Kidney capillary endothelial cell (primary cell): ENCODE results near the gene PEX5L.
"Not testable (repeated sequence)": the region's sequence is repeated elsewhere in the genome, so short reads cannot be mapped to it uniquely, and the experiment has no call there.

ENCODE experiments used
- DNase-seq: peaks from one replicate; pipeline ENCODE4 v3.0.0-alpha.2; 2018; ENCODE audit warnings: low spot score

PEX5L gene

DNA sequence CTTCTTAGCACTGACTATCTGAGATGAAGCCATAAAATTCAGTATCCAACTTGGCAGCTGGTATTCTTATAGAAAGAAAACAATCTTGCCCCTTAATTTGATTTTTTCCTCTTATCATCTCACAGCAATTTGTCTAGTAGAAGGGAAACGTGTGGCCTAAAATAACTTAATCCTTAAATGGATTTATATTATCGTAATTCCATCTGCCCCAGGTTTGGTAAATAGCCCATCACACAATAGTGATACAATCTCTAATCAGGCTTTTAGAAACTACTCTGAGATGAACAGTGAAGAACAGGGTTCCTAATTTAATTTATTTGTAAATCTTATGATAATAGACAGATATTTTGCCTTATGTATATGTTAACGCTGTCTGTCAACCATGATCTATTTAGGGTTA, 24.8 kb downstream of the PEX5L start:
- DNase-seq: no peak

DNA sequence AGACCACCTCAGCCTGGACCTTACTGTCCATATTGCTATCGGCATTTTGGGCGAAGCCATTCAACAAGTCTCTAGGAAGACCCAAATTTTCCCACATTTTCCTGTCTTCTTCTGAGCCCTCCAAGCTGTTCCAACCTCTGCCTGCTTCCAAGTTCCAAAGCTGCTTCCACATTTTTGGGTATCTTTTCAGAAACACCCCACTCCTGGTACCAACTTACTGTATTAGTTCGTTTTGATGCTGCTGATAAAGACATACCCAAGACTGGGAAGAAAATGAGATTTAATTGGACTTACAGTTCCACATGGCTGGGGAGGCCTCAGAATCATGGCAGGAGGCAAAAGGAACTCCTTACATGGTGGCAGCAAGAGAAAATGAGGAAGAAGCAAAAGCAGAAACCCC, 28.4 kb downstream of the PEX5L start:
- not testable (repeated sequence) for DNase-seq

DNA sequence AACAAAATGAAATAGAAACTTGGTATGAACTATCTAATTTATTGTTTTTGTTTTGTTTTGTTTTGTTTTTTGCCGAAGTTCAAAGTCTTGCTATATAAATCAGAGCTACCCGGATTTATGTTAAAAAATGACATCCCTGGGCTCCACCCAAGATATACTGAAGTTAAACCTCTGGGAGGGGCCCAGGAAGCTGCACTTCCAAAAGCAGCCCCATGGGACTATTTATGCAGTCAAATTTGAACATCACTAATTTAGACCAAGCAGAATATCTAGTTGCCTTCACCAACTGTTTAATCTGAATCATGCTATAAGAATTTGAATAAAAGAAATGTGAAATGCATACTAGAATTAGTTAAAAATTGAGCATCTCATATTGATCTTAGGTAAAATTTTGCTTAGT, 32.2 kb downstream of the PEX5L start:
- DNase-seq: no peak

DNA sequence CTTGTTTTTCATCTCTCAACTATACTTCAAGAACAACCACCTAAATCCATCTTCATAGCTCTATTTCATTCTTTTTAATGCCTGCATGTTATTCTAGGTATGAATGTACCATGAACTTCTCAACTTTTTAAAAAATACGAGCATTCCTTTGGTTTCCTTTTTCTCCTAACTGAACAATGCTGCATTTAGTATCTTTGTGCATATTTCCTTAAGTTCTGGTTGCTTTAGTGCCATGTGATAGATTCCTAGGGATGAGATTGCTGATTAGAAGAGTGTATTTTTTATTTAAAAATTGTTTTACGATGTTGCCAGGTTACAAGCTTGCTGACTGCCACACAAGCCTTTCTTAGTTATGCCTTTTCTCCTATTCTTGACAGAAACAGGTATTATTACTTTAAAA, 34.7 kb downstream of the PEX5L start:
- no peak for DNase-seq

DNA sequence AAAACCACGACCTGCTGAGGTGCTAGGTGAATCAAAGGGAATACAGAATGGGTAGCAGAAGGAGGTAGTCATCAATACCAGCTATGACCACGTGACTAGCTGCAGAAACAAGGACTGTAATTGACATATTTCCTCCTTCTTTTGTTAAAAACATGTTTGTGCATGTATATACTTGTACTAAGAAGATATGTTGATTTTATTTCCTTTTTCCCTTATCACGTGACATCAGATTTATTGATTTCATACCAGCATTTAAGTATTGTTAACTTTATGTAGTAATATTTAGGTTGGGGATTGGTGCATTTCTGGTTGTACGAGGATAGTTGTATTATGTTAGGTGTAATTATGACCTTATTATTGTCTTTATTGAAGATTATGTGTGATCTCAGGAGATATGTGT, 36.2 kb downstream of the PEX5L start:
- DNase-seq: no peak

DNA sequence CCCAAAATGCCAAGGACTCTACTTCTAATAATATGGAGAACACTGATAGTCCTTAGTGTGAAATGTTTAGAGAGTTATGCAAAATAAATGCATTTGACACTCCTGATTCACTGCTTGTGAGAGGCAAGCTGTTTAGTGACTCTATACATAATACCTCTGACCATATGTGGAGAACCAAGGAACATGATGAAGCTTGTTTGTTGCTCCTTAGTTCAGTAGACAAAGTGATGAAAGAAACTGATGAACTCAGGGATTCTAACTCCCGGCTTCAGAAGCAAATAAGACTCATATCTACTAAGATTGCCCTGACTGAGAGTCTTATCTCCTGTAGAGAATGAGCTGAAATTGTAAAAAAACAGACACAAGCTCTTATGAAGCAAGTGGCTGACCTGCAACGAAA, 41.3 kb downstream of the PEX5L start:
- no peak for DNase-seq

DNA sequence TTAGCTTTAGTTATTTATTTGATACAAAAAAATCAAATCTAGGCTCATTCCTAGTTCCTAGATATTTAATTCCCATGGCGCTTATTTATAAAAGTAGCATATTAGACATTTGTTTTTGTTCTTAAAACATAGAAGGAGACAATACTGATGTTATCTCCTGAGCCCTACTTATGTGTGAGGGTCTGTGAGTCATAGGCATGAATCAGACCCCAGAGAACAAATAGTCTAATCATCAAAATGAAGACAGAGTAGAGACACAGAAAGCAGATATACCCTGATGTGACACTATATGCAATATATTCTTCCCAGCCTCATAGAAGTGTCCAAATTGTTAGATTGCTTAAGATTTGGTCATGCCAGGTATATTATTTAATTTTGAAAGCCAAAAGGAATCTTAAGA, 44.9 kb downstream of the PEX5L start:
- no peak for DNase-seq

DNA sequence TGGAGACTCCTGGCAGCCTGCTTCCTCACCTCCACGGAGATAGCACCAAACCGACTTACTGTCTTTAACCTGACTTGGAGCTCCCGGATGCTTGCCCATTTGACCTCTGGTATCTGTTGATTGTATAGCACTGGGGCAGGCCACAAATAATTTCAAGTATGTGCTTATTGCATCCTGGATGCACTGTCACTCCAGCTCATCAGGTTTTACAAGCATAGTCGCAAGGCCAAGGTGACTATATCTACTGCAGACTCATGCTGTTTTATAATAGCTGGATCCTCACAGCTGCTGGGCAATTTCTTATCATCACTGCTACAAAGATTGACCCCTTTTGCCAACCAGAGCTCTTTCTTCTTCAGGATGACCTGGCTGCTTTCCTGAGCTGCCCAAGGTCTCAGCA, 45.6 kb downstream of the PEX5L start:
- DNase-seq: no peak

DNA sequence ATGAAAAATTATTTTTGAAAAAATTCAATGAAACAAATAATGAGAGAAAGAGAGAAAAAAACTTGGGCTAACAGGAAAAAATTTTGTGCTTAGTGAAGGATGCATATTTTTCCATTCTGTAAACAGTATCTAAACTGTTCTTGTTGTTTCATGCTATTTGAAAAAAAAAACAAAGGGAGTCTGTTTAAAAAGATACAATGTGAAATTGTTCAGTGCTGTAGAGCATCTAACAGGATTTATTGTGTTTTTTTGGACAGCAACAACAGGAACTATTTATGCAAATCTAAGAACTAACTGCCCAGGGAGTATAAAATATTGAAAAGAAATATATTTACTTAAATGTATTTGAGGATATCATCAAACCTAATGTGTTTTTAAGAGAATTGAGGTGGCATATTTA, 55.1 kb downstream of the PEX5L start:
- DNase-seq: no peak

DNA sequence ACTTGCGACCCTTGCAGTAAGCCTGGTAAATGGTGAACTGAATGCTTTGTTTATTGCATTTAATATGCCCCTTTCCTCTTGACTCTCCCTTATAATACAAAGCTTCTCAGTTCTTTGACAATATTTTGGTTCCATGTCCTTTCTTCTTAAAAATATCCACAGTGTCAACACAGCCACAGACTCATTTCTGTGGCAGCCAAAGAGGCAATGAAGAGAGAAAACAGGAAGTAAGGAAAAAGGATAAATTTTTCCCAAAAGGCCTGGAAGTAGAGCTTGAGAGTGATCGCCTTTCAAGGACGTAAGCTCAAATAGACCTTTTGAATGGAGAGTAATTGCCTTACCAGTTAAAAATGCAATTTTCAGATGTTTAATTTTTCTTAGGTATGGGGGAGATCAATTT, 59.4 kb downstream of the PEX5L start:
- no peak for DNase-seq

DNA sequence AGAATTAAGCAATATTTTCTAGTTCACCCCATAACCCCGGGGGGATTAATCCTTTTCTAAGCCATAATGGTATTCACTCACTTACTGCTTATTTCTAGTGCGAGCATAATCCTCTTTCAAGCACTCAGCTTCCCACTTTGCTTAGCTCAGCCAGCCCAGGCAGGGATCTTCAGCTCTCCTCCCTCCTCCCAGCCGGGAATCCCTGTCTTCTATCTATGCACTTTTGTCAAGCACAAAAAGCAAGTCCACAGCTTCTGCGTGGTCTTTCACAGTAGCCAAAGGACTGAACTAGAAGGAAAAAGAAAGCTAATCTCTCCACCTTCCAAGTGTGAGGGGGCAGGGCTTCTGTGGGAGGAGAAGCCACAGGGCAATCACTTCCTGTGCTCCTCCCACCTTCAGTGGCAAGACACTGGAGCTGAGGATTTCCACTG, 62.8 kb downstream of the PEX5L start:
- no peak for DNase-seq

DNA sequence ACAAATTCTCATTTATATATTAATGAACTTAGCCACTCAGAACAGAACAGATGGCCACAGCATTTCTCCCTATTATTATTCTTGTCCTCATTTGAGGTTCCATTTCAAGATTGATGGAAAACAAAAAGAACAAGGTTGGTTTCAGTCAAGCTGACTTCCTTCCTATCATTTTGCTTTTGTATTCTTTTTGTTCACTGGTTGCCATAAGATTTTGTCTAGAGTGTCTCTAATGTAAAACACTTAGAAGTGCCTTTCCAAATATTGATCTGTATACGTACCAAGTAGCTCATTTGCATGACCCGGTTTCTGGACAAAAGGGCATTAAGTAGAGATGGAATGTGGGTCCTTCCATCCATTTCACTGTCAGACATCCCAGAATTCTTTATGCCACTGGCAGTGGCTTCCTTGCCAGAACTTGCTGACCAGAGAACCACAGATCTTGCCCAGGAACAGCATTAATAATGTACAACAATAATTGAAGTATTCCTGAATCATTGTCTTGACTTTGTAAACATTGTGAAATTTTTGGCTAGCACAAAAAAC, 63.8 kb downstream of the PEX5L start:
- DNase-seq: no peak

DNA sequence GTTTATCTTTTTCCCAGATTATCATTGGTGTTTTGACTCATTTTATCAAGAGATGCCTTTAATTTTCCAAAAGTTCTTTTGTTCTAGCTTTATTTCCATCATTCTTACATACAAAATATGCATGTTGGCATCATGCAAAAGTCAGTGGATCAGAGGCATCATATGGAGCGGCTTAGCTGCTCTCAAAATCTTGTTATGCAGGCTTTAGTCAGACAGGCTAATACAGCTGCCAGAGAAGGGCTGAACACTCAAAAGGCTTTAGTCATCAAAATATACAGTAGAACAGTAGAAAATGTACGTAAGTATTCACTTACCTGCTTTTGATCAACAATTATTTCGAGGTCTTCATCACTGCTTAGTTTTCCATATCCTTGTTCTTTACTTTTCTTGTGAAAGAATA, 65.5 kb downstream of the PEX5L start:
- DNase-seq: no peak

DNA sequence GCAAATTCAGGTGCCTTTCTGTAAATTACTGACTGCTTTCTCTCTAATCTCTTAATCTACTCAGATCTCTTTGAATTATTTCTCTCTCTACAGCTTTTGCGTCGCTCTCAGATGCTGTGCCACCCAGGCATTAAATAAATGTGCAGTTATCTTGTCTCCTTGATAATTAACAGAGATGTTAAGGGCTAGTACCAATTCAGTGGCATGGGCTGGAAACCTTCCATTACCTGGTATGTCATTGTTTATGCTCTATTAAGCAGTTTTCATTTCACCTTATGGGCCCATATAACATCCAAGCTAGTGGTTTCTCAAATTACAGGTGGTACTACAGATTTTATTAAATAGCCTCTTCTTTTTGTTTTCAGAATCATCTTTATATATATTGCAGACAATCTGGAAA, 66.0 kb downstream of the PEX5L start:
- DNase-seq: no peak

DNA sequence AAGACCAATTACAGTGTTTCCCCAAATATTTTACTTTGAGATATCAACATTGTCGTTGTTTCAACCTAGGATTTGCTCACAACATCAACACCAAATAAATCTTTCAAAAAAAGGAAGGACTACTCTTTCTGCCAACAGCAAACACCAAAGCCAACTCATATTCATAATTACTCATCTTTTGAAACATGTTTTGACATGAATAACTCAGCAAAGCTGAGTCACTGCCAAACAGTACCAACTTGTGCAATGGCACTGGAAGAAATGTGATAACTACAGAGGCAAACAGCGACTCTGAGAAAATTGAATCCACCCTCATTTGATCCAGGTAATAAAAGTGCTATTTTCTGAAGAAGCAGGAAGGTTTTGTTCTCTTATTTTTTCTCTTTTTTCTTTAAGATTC, 67.2 kb downstream of the PEX5L start:
- no peak for DNase-seq

DNA sequence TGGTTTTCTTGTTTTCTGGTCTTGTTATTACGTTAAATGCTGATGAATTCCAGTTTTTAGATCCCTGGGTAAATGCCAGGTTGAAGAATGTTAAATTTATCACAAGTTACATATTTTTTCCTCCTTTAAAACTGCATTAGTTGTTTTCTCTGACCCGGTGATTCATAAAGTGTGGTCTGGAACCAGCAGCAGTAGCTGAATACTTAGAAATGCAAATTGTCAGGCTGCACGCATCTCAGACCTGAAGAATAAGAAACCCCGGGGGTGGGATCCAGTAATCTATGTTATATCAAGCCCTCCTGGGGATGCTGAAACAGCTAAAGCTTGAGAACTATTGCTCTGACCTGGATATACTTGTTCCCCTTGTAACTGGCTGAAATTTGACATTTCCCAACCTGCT, 69.1 kb downstream of the PEX5L start:
- DNase-seq: no peak

DNA sequence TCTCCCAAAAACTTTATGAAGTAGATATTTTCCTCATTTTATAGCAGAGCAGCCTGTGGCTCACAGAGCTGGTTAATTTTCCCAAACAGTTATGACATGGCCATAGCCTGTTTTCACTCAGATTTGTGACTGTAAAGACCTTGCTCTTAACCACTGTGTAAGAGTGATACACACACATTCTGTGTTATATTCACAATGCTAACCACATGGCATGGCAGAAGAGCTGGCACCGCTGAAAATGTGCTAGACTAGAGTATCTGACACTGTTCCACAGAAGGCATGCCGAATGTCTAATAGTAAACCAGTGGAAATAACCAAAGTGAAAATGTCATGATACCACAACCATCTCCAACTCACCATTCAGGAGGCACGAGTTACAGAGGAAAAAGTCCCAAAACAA, 71.8 kb downstream of the PEX5L start:
- no peak for DNase-seq

DNA sequence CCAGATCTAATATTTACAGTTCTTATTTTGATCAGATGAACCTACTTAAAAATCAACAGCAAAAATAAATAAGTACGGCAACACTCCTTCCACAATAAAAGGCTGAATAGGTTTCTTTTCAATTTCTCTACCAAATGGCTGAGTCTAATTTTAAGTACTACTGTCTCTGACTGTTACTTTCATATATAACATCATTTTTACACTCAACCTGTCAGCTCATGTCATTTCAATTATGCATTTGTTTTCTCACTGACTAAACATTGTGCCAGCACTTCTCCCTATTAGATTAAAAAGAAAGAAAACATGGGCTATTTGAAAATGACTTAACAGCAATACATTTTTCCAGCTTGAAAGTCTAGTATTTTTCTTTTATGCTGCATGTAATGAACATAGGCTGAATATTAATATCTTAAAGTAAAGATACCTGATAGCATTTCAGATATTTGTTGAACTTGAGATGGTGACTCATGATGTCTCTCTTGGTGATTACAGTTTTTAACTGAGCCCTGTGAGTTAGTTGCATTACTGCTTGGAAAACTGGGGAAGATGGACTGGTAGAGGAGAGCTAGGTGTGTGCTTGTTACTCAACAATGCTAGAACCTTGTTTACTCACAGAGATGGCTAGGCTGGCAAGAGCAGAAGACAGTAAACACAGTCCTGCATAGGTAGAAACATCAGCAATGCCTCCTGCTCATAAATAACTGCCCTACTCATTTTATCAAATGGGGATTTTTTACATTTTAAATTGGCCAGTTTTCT, 73.9 kb downstream of the PEX5L start:
- no peak for DNase-seq

DNA sequence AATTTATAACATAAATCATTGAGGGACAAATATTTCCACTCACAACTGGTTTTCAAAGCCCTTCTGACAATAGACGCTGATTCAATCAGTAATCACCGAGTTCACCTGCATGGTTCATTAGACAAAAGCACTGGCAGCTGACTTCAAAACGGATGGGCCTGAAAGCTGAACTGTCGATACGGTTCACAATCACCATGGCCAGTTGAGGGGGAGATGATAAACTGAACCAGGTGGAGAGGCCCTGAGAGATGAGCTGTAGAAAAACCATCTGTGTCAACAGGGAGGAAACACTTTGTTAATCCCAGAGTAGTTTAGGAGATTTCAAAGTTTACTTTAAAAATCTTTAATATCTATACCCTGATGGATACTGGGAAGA, 75.0 kb downstream of the PEX5L start:
- DNase-seq: no peak

DNA sequence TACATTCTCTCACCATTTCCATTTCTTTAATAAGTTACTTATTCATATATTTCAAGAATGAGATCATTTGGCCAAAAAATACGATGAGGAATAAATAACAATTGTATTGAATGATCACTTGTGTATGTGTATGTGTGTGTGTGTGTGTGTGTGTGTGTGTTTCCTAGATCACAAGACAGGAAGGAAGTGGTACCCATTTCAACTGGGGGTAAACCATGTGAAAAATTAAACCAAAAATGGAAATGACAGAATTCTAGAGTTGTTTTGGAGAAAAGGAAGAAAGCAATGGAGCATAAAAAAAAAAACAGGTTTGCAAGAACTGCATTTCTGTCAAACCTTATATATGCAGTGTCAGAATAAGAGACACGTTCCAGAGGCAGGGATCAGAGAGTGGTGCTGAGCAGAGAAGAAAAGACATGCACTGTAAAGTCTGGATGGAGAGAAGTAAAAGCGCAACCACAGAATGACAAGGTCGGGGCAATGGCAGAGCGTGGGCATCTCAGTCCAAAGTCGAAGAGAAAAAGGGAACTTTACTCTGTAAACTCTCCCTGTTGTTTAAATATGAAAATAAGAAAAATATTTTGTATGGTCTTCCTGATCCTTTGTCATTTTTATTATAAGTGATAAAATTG, 75.5 kb downstream of the PEX5L start:
- no peak for DNase-seq

DNA sequence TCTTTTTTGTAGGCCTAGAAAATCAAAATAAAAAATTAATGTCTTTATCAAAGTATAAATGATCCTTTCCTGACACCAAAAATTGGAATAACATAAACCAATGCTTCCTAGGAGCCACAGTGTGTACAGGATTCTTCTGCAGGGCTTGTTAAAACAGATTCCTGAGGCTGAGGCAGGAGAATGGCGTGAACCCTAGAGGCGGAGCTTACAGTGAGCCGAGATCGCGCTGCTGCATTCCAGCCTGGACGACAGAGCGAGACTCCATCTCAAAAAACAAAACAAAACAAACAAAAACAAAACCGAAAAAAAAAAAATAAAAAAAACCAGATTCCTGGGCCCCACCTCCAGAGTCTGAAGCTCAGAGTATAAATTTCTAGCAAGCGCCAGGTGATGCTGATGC, 78.0 kb downstream of the PEX5L start:
- no peak for DNase-seq

DNA sequence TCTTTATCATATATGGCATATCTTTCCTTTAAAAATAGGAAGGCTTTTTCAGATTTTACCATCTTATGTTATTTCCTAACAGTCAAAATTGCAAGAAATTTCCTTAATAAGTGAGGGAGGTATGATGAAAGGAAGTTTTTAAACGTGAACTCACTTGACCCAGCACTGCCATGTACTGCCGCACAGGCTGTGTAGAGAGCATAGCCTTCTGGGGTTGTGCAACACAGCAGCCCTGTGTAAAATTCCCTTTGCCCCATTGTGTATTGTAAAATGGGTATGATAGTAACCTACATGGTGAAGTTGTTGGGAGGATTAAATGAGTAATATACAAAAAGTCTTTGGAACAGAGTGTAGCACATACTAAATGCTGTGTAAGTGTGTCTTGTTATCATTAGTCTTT, 78.6 kb downstream of the PEX5L start:
- no peak for DNase-seq

DNA sequence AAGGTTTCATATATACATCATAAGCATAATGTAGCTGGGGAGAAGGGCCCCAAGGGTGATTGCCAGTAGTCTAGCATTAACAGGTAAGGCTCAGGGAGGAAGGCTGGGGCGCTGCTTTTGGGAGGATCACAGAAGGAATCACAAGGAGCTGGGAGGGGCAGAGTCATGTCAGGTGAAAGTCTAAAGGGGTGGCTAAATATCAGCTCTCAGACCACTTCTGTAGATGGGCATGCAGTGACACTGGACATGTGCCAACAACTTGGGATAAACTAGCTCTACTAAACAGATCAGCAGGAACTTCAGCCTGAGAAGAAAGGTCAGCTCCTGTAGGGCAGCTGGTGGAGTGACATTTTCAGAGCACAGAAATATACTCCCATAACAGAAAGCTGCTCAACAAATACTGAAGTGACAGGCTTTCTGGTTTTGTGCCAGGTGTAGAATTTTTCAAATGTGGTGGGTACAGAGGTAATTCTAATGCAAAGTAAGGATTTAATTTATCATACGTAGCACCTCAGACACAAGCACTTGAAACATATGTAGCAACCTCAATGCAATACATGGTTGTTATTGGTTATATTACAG, 79.4 kb downstream of the PEX5L start:
- DNase-seq: no peak

DNA sequence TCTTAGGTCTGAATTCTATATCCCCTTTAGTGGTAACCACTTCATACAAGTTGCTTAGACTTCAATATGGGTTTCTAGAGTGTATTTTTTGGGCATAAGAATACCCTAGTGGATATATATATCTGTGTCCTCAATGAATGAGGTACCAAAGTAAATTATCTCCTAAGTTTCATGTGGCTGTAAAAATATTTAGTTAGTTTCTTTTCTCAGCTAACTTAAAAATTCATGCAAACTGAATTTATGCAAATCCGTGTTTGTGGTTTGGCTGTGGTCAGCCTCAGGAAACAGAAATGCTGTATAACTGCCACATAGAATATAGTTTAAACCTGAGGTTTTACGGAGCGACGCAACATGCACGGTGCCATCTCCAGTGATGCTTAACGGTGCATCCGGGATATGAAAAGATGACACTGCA, 80.3 kb downstream of the PEX5L start:
- no peak for DNase-seq
